H1 (cell line): Measurements from ENCODE around the gene MRPL28. TPM values are rescaled to one million over a fixed set of nuclear protein-coding genes. Genes with fewer than 3 reads are reported as not detected.
A peak's percentile ranks its signal among the peaks of the same experiment; 100 is the strongest.

ENCODE experiments used
- CTCF ChIA-PET: fragments of 300-600 bp; sonication (Branson Sonifier 250); formaldehyde crosslinking; loops from one replicate; lab custom pipeline; 2021; ENCODE audit not compliant: partially characterized antibody; lab: Charles Lee
- POLR2A ChIA-PET: fragments of 300-600 bp; sonication (Branson Sonifier 250); formaldehyde crosslinking; loops from one replicate; lab custom pipeline; 2021; ENCODE audit warnings: inconsistent platforms; ENCODE audit not compliant: partially characterized antibody; lab: Charles Lee
- DNase-seq, 2 experiments: peaks; one replicate each; pipeline versions ENCODE4 v3.0.0 to v3.0.0-alpha.2; 2010 to 2022; ENCODE audit warnings: low spot score in 2 of 2, low read depth in 1 of 2, mixed read lengths in 1 of 2
- FAIRE-seq: peaks from 2 replicates; lab custom pipeline; 2011; peaks lifted over from hg19 to GRCh38; lab: Jason Lieb, UNC
- H2AFZ ChIP-seq: 2 replicates; pipeline ENCODE4 v1.8.1; 2012; ENCODE audit warnings: low read length, inconsistent platforms
- H2AK5ac ChIP-seq: 2 replicates; pipeline ENCODE4 v1.6.1; 2013; ENCODE audit warnings: low read depth, low read length
- H2BK120ac ChIP-seq: replicated peaks from 2 replicates; pipeline ENCODE3; 2013; ENCODE audit warnings: low read depth, low read length, inconsistent platforms
- H2BK12ac ChIP-seq: 2 replicates; pipeline ENCODE4 v1.6.1; 2013; ENCODE audit warnings: low read depth, low read length
- H2BK15ac ChIP-seq: 2 replicates; pipeline ENCODE4 v1.6.1; 2013; ENCODE audit warnings: low read length
- H2BK20ac ChIP-seq: 2 replicates; pipeline ENCODE4 v1.6.1; 2013; ENCODE audit warnings: low read length
- H2BK5ac ChIP-seq: 2 replicates; pipeline ENCODE4 v1.6.1; 2013; ENCODE audit warnings: low read depth, low read length
- H3K14ac ChIP-seq: 2 replicates; pipeline ENCODE4 v1.6.1; 2013; ENCODE audit warnings: inconsistent platforms; ENCODE audit not compliant: insufficient read length
- H3K18ac ChIP-seq: 2 replicates; pipeline ENCODE4 v1.6.1; 2013; ENCODE audit warnings: low read length; ENCODE audit errors: extremely low read depth
- H3K23ac ChIP-seq: 2 replicates; pipeline ENCODE4 v1.6.1; 2013; ENCODE audit warnings: inconsistent platforms; ENCODE audit not compliant: insufficient read length
- H3K23me2 ChIP-seq: 2 replicates; pipeline ENCODE4 v1.6.1; 2013; ENCODE audit warnings: low read depth, low read length
- H3K27ac ChIP-seq: 2 replicates; pipeline ENCODE4 v1.6.1; 2011; ENCODE audit warnings: low read depth, low read length, inconsistent platforms
- H3K27me3 ChIP-seq, 4 experiments: replicated peaks in 1 of 4; 1 replicate in 1 of 4; 2 replicates in 3 of 4; pipeline versions ENCODE4 v1.6.1 to v1.8.1; 2011 to 2013; ENCODE audit warnings: low read length in 3 of 4, mild to moderate bottlenecking in 3 of 4, inconsistent platforms in 2 of 4, mixed read lengths in 2 of 4, moderate library complexity in 1 of 4; ENCODE audit not compliant: control insufficient read depth in 3 of 4, insufficient read depth in 3 of 4; ENCODE audit errors: extremely low read depth in 1 of 4
- H3K36me3 ChIP-seq, 4 experiments: 2 replicates each; pipeline versions ENCODE4 v1.6.1 to v1.8.1; 2011 to 2013; ENCODE audit warnings: mild to moderate bottlenecking in 4 of 4, low read length in 3 of 4, moderate library complexity in 2 of 4, control low read depth in 1 of 4, inconsistent platforms in 1 of 4; ENCODE audit not compliant: insufficient read depth in 4 of 4, control insufficient read depth in 2 of 4
- H3K4ac ChIP-seq: replicated peaks from 2 replicates; pipeline ENCODE3; 2013; ENCODE audit warnings: low read length, low read depth, mixed read lengths, inconsistent platforms; ENCODE audit not compliant: insufficient read length
- H3K4me1 ChIP-seq, 4 experiments: replicated peaks in 1 of 4; 1 replicate in 1 of 4; 2 replicates in 3 of 4; pipeline versions ENCODE4 v1.6.1 to v1.8.1; 2011 to 2013; ENCODE audit warnings: low read length in 3 of 4, inconsistent platforms in 2 of 4, mixed read lengths in 1 of 4; ENCODE audit not compliant: insufficient read depth in 4 of 4, control insufficient read depth in 3 of 4
- H3K4me2 ChIP-seq, 2 experiments: 2 replicates each; pipeline versions ENCODE4 v1.6.1 to v1.8.1; 2011 to 2013; ENCODE audit warnings: low read depth in 2 of 2, low read length in 2 of 2, control low read depth in 1 of 2, inconsistent platforms in 1 of 2, mild to moderate bottlenecking in 1 of 2; ENCODE audit not compliant: insufficient read depth in 1 of 2
- H3K4me3 ChIP-seq, 4 experiments: fragments of 200-600, 300-600 bp in 1 of 4; sonication (generic), shearing (Covaris generic), sonication (Bioruptor Twin) in 1 of 4; 2 replicates each; pipeline versions ENCODE4 v1.5.1 to v1.8.1; 2011 to 2016; ENCODE audit warnings: low read length in 4 of 4, low read depth in 3 of 4, control low read depth in 2 of 4, inconsistent platforms in 2 of 4, mild to moderate bottlenecking in 2 of 4, mixed read lengths in 1 of 4, moderate library complexity in 1 of 4; ENCODE audit not compliant: insufficient read depth in 2 of 4; ENCODE audit errors: extremely low read depth in 1 of 4
- H3K56ac ChIP-seq: replicated peaks from 2 replicates; pipeline ENCODE3; 2013; ENCODE audit warnings: low read depth, mild to moderate bottlenecking, mixed read lengths, low read length, inconsistent platforms; ENCODE audit not compliant: insufficient read length
- H3K79me1 ChIP-seq: 2 replicates; pipeline ENCODE4 v1.6.1; 2013; ENCODE audit warnings: low read depth, low read length, control low read depth
- H3K79me2 ChIP-seq, 2 experiments: 2 replicates each; pipeline versions ENCODE4 v1.6.1 to v1.8.1; 2012 to 2013; ENCODE audit warnings: low read length in 2 of 2, mild to moderate bottlenecking in 2 of 2, inconsistent platforms in 1 of 2; ENCODE audit not compliant: insufficient read depth in 2 of 2, control insufficient read depth in 1 of 2
- H3K9ac ChIP-seq, 4 experiments: replicated peaks in 1 of 4; 1 replicate in 1 of 4; 2 replicates in 3 of 4; pipeline versions ENCODE4 v1.6.1 to v1.8.1; 2011 to 2013; ENCODE audit warnings: low read depth in 3 of 4, low read length in 3 of 4, control low read depth in 2 of 4, mild to moderate bottlenecking in 2 of 4, moderate library complexity in 2 of 4, inconsistent platforms in 1 of 4; ENCODE audit errors: extremely low read depth in 1 of 4
- H3K9me3 ChIP-seq, 2 experiments: 2 replicates each; pipeline versions ENCODE4 v1.6.1 to v1.8.1; 2012 to 2013; ENCODE audit warnings: mild to moderate bottlenecking in 2 of 2, moderate library complexity in 2 of 2, control low read depth in 1 of 2, inconsistent platforms in 1 of 2, low read depth in 1 of 2, low read length in 1 of 2, mixed read lengths in 1 of 2; ENCODE audit not compliant: insufficient read depth in 2 of 2
- H4K20me1 ChIP-seq, 2 experiments: replicated peaks in 1 of 2; 2 replicates each; pipeline versions ENCODE3 to v1.8.1; 2011 to 2013; ENCODE audit warnings: inconsistent platforms in 2 of 2, low read length in 2 of 2, mild to moderate bottlenecking in 1 of 2; ENCODE audit not compliant: insufficient read depth in 2 of 2, control insufficient read depth in 1 of 2
- H4K5ac ChIP-seq: 2 replicates; pipeline ENCODE4 v1.6.1; 2013; ENCODE audit warnings: low read length, low read depth, mixed read lengths, inconsistent platforms; ENCODE audit not compliant: insufficient read length
- H4K8ac ChIP-seq: 2 replicates; pipeline ENCODE4 v1.8.0; 2013; ENCODE audit warnings: mild to moderate bottlenecking, moderate library complexity, low read length, inconsistent platforms; ENCODE audit not compliant: insufficient read depth; ENCODE audit errors: extremely low read depth
- H4K91ac ChIP-seq: replicated peaks from 2 replicates; pipeline ENCODE3; 2013; ENCODE audit warnings: low read length, mixed read lengths, inconsistent platforms; ENCODE audit not compliant: insufficient read length
- ATF3 ChIP-seq: IDR thresholded peaks from 2 replicates; pipeline ENCODE4 v1.6.1; 2011; ENCODE audit warnings: low read depth, mild to moderate bottlenecking, low read length; ENCODE audit not compliant: insufficient read depth
- BRCA1 ChIP-seq: IDR thresholded peaks from 2 replicates; pipeline ENCODE4 v1.6.1; 2012; ENCODE audit warnings: low read depth, low read length, improper control_type of control experiment
- EZH2 ChIP-seq: fragments of 200-600 bp; sonication (generic); IDR thresholded peaks from 2 replicates; pipeline ENCODE4 v1.7.1; 2012; ENCODE audit warnings: low read depth, mild to moderate bottlenecking, moderate library complexity, low read length, inconsistent platforms; ENCODE audit not compliant: severe bottlenecking
- GABPA ChIP-seq: IDR thresholded peaks from 2 replicates; pipeline ENCODE4 v1.6.1; 2011; ENCODE audit warnings: mild to moderate bottlenecking, low read length, moderate library complexity, borderline replicate concordance; ENCODE audit not compliant: insufficient read depth
- HDAC2 ChIP-seq, 2 experiments: fragments of 300-600 bp in 1 of 2; sonication (generic) in 1 of 2; IDR thresholded peaks; 2 replicates each; pipeline ENCODE4 v1.6.1; 2011 to 2012; ENCODE audit warnings: low read depth in 2 of 2, low read length in 2 of 2, mild to moderate bottlenecking in 2 of 2, moderate library complexity in 2 of 2, borderline replicate concordance in 1 of 2, inconsistent platforms in 1 of 2
- JUN ChIP-seq: IDR thresholded peaks from 2 replicates; pipeline ENCODE4 v1.6.1; 2011; ENCODE audit warnings: low read depth, mild to moderate bottlenecking, improper control_type of control experiment, low read length
- JUND ChIP-seq: IDR thresholded peaks from 2 replicates; pipeline ENCODE4 v1.6.1; 2011; ENCODE audit warnings: mild to moderate bottlenecking, improper control_type of control experiment, low read length
- RFX5 ChIP-seq: IDR thresholded peaks from 2 replicates; pipeline ENCODE4 v1.6.1; 2011; ENCODE audit warnings: low read depth, low read length, improper control_type of control experiment, borderline replicate concordance
- SAP30 ChIP-seq: fragments of 300-600 bp; sonication (generic); IDR thresholded peaks from 2 replicates; pipeline ENCODE4 v1.7.1; 2012; ENCODE audit warnings: low read length, moderate library complexity, mild to moderate bottlenecking, inconsistent platforms; ENCODE audit not compliant: insufficient read depth, insufficient replicate concordance
- SRF ChIP-seq: IDR thresholded peaks from 2 replicates; pipeline ENCODE4 v1.6.1; 2011; ENCODE audit warnings: mild to moderate bottlenecking, low read depth, low read length, moderate library complexity
- TEAD4 ChIP-seq: IDR thresholded peaks from 2 replicates; pipeline ENCODE4 v1.6.1; 2012; ENCODE audit warnings: low read depth, low read length, inconsistent platforms, mixed read lengths
- WGBS, 2 experiments: shearing (Covaris generic) in 1 of 2; methylation state at CpG; one replicate each; pipeline versions ENCODE4 v1.1.6 to v1.1.7; 2013 to 2015; ENCODE audit warnings: low lambda C conversion rate in 2 of 2, mixed read lengths in 2 of 2, inconsistent platforms in 1 of 2, low coverage in 1 of 2, missing lambda C conversion rate in 1 of 2; ENCODE audit not compliant: insufficient replicate concordance in 2 of 2, insufficient coverage in 1 of 2, insufficient read length in 1 of 2; ENCODE audit errors: extremely low coverage in 1 of 2, missing lambda C conversion rate in 1 of 2; 5-methylcytosine and 5-hydroxymethylcytosine counted together
- polyA plus RNA-seq, 7 experiments: library from polyadenylated mRNA; depleted of rRNA in 3 of 7; stranded (reverse) in 5 of 7; unstranded in 2 of 7; fragments of >200 nt in 5 of 7; fragments of 200-250 nt in 2 of 7; gene quantifications; 1 replicate in 5 of 7; 2 replicates in 1 of 7; 4 replicates in 1 of 7; pipeline versions ENCODE4 v1.2.1 to v1.2.3, GENCODE V29; 2011 to 2013; ENCODE audit warnings: missing spikeins in 2 of 7, mixed read lengths in 2 of 7
- total RNA-seq: library from RNA; stranded (reverse); fragmentation: NEBNext Ultra II Directional; extraction: Animal tissue kit (Norgen Biotek cat#: 25700); gene quantifications from 2 replicates; pipeline ENCODE4 v1.2.1, GENCODE V29; 2021

MRPL28 gene
- total and polyA plus RNA-seq, 2 of the 8 experiments (the other 6 are each of a cell fraction or from before 2014, with no cell fraction given) = 88.9 to 188 TPM

GRCh38 chr16:359871-360697, 10.3 kb downstream of the MRPL28 start:
- Histone ChIP-seq H3K4me2 (no peak overlapping the region), H3K9ac (no peak overlapping the region), H2BK20ac (no peak overlapping the region), H4K91ac (no peak overlapping the region), H3K4ac (no peak overlapping the region), H3K4me3 (no peak overlapping the region), H2BK120ac (no peak overlapping the region), H3K4me1 (no peaks in the 10 kb centered on the region; a peak in 2 of 7 replicates), H4K20me1 (peaks cover 0 to 3% of the 10 kb centered on the region in 2 experiments), H2BK12ac (peak overlapping the region; percentile 39; the same call in 1 of the 2 replicates), H3K14ac (no peak overlapping the region), H3K27me3 (no peaks in the 10 kb centered on the region), H3K79me1 (no peaks in the 10 kb centered on the region), H3K23ac (no peak overlapping the region), H2BK5ac (no peak overlapping the region), H3K9me3 (no peaks in the 10 kb centered on the region), H4K8ac (no peak overlapping the region), H3K23me2 (no peaks in the 10 kb centered on the region), H3K27ac (no peak overlapping the region), H2BK15ac (no peak overlapping the region), H3K56ac (no peak overlapping the region), H4K5ac (no peak overlapping the region), H3K18ac (no peak overlapping the region), H2AFZ (no peak overlapping the region), H3K36me3 (no peaks in the 10 kb centered on the region), H3K79me2 (no peaks in the 10 kb centered on the region), H2AK5ac (no peak overlapping the region)
- DNase-seq (no peak), FAIRE-seq (no peak)
- CTCF ChIA-PET = interaction anchor here (0.9 to 1.2 kb wide), 2 partner anchors 13 to 39 kb away, joined by 3 read pairs; no protein-coding TSS in a partner anchor
- POLR2A ChIA-PET = interaction anchor here (0.9 to 1.3 kb wide), 2 partner anchors 131 to 173 kb away, joined by 3 read pairs; no protein-coding TSS in a partner anchor
- 94% methylated on average over 35 of the region's 47 CpGs; no CpG with 5 or more reads in 1 of the 2 experiments for WGBS, 2 experiments
- TF ChIP-seq ATF3 (no peak), SRF (no peak), TEAD4 (no peak), HDAC2 (IDR thresholded peaks at IDR 0.05; ENCODE audit: borderline replicate concordance in 1 of 2, low read depth in 2 of 2, low read length in 2 of 2) (no peak), JUN (no peak), BRCA1 (no peak), RFX5 (no peak), GABPA (no peak), SAP30 (no peak), JUND (no peak), EZH2 (no peak)
